GM13976 (cell line): ENCODE measurements around the gene CRB2.

Source experiments
- DNase-seq: peaks from one replicate; pipeline ENCODE4 v3.0.0; 2012; ENCODE audit warnings: low spot score
- CTCF ChIP-seq: IDR thresholded peaks from 2 replicates; pipeline ENCODE4 v1.5.1; 2012; ENCODE audit warnings: borderline replicate concordance, mild to moderate bottlenecking; ENCODE audit not compliant: insufficient read depth; ENCODE audit errors: extremely low read depth, missing control alignments, control extremely low read depth
- in situ Hi-C: fragments of 300-500 bp; cut with MboI; formaldehyde crosslinking; loops from one replicate; pipeline ENCODE4 v1.12.0; 2022; ENCODE audit warnings: low sequenced_read_pairs, mixed read lengths, inconsistent platforms; ENCODE audit not compliant: unreplicated experiment

CRB2 gene

GRCh38 chr9:123383512-123384170 is 27.6 kb downstream of the CRB2 start:
- DNase-seq, result no peak
- in situ Hi-C loops, result no loop called here
- no peak for TF ChIP-seq CTCF

GRCh38 chr9:123387686-123388085 is 31.7 kb downstream of the CRB2 start:
- in situ Hi-C loops, result no loop called here
- TF ChIP-seq CTCF, result no peak
- no peak for DNase-seq

DNA sequence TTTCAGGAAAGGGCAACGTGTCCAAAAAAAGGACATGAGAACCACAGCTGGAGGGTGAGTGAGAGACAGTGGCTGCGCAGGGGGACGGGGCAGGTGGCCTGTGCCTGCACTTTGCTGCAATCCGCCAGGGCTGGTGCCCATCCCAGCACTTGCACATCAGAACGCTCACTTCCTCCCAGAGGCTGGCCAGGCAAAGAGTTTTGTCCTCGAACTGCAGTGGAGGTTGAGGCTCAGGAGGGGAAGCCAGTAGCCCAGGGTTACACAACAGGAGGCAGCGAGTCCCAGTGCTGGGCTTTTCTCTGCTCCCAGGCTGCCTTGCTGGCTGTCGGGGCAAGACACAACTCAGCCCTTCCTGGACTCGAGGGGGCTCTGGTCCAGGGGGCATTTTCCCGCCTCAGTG is 33.1 kb downstream of the CRB2 start:
- DNase-seq, result no peak
- in situ Hi-C loops, result no loop called here
- TF ChIP-seq CTCF, result no peak

GRCh38 chr9:123389698-123390097 is 33.7 kb downstream of the CRB2 start:
- TF ChIP-seq CTCF, result no peak
- in situ Hi-C loops, result no loop called here
- DNase-seq, result no peak

- in situ Hi-C loops, result no loop called here
- no peak for TF ChIP-seq CTCF
- DNase-seq, result no peak
Measured at GRCh38 chr9:123390337-123391135, 34.5 kb downstream of the CRB2 start.

GRCh38 chr9:123391233-123391632 is 35.2 kb downstream of the CRB2 start:
- no peak for TF ChIP-seq CTCF
- in situ Hi-C loops, result no loop called here
- DNase-seq, result no peak
